Calu3 (cell line): Measurements from ENCODE around the gene DNM1L. TPM values are rescaled to one million over a fixed set of nuclear protein-coding genes. Genes with fewer than 3 reads are reported as not detected.
"Not testable (repeated sequence)": the region's sequence is repeated elsewhere in the genome, so short reads cannot be mapped to it uniquely, and the experiment has no call there.

Source experiments
- BruUV-seq: library from RNA; stranded (reverse); fragments of 400-500 nt; replicated peaks from 2 replicates; lab custom pipeline; 2021; lab: Mats Ljungman, UMichigan
- CTCF ChIA-PET: fragments of 300-600 bp; sonication (Branson Sonifier 250); formaldehyde crosslinking; loops from one replicate; lab custom pipeline; 2022; ENCODE audit warnings: antibody characterized with exemption; lab: Charles Lee
- DNase-seq: peaks from one replicate; pipeline ENCODE4 v3.0.0; 2022
- H3K27ac Mint-ChIP-seq: one replicate; pipeline ENCODE4 v1.8.0; 2022; ENCODE audit warnings: mixed read lengths; ENCODE audit not compliant: unreplicated experiment
- H3K27me3 Mint-ChIP-seq: one replicate; pipeline ENCODE4 v1.8.0; 2022; ENCODE audit warnings: mixed read lengths; ENCODE audit not compliant: unreplicated experiment
- H3K36me3 Mint-ChIP-seq: one replicate; pipeline ENCODE4 v1.8.0; 2022; ENCODE audit warnings: mild to moderate bottlenecking, moderate library complexity, mixed read lengths; ENCODE audit not compliant: insufficient read depth, unreplicated experiment
- H3K4me1 Mint-ChIP-seq: one replicate; pipeline ENCODE4 v1.8.0; 2022; ENCODE audit warnings: mild to moderate bottlenecking, low read depth, mixed read lengths; ENCODE audit not compliant: unreplicated experiment
- H3K4me3 Mint-ChIP-seq: one replicate; pipeline ENCODE4 v1.8.0; 2022; ENCODE audit warnings: mild to moderate bottlenecking, low read depth, moderate library complexity, mixed read lengths; ENCODE audit not compliant: unreplicated experiment
- H3K9me3 Mint-ChIP-seq: one replicate; pipeline ENCODE4 v1.8.0; 2022; ENCODE audit warnings: low read depth, mixed read lengths; ENCODE audit not compliant: unreplicated experiment
- CTCF ChIP-seq: fragments of 200-600 bp; IDR thresholded peaks from one replicate; pipeline ENCODE4 v1.8.0; 2022; ENCODE audit warnings: antibody characterized with exemption; ENCODE audit not compliant: unreplicated experiment
- intact Hi-C: fragments of 100-400 bp; cut with micrococcal nuclease; formaldehyde crosslinking; loops from one replicate; pipeline ENCODE4 v1.10.0; 2022; ENCODE audit not compliant: unreplicated experiment
- total RNA-seq: library from RNA; stranded (reverse); gene quantifications from 2 replicates; pipeline ENCODE4 v1.2.3, GENCODE V29; 2022

The DNM1L gene
- total RNA-seq, 1 experiment from 2014 or later: 77.3 TPM

- Mint-ChIP-seq H3K27me3 (no peaks in the 10 kb centered on the region), H3K4me3 (no peak overlapping the region), H3K36me3 (no peaks in the 10 kb centered on the region), H3K27ac (no peak overlapping the region), H3K9me3 (peaks cover 3% of the 10 kb centered on the region), H3K4me1 (no peaks in the 10 kb centered on the region)
- TF ChIP-seq CTCF: no peak
- CTCF ChIA-PET: no interaction called here
- intact Hi-C loops: no loop called here
- no peak for DNase-seq
- BruUV-seq: no TSS peak
Measured at GRCh38 chr12:32693036-32693435, 13.9 kb downstream of the DNM1L start.

GRCh38 chr12:32695787-32696186 lies 16.7 kb downstream of the DNM1L start:
- Mint-ChIP-seq H3K4me1 (no peaks in the 10 kb centered on the region), H3K27ac (no peak overlapping the region), H3K4me3 (no peak overlapping the region), H3K27me3 (no peaks in the 10 kb centered on the region), H3K36me3 (no peaks in the 10 kb centered on the region), H3K9me3 (peaks cover 3% of the 10 kb centered on the region)
- no peak for DNase-seq
- intact Hi-C loops: no loop called here
- no peak for TF ChIP-seq CTCF
- no TSS peak for BruUV-seq
- CTCF ChIA-PET: no interaction called here

GRCh38 chr12:32697445-32697844 lies 18.3 kb downstream of the DNM1L start:
- no TSS peak for BruUV-seq
- Mint-ChIP-seq H3K4me1 (no peaks in the 10 kb centered on the region), H3K4me3 (no peak overlapping the region), H3K27ac (no peak overlapping the region), H3K9me3 (peaks cover 3% of the 10 kb centered on the region), H3K27me3 (no peaks in the 10 kb centered on the region), H3K36me3 (peaks cover 6% of the 10 kb centered on the region)
- CTCF ChIA-PET: interaction anchor here (0.6 kb wide), 1 partner anchor 91 kb away, joined by 6 read pairs; no protein-coding TSS in a partner anchor
- intact Hi-C loops: no loop called here
- no peak for TF ChIP-seq CTCF
- no peak for DNase-seq

- Mint-ChIP-seq H3K4me1 (no peaks in the 10 kb centered on the region), H3K36me3 (peaks cover 12% of the 10 kb centered on the region), H3K27ac (no peak overlapping the region), H3K4me3 (no peak overlapping the region), H3K9me3 (peaks cover 3% of the 10 kb centered on the region), H3K27me3 (no peaks in the 10 kb centered on the region)
- intact Hi-C loops: no loop called here
- CTCF ChIA-PET: no interaction called here
- no peak for DNase-seq
- no TSS peak for BruUV-seq
- no peak for TF ChIP-seq CTCF
Measured at GRCh38 chr12:32698285-32698684, 19.2 kb downstream of the DNM1L start.

- H3K4me3 Mint-ChIP-seq, intact Hi-C loops, H3K4me1 Mint-ChIP-seq, DNase-seq, H3K9me3 Mint-ChIP-seq, CTCF ChIA-PET, H3K27me3 Mint-ChIP-seq, H3K27ac Mint-ChIP-seq, BruUV-seq: not testable (repeated sequence)
- peaks cover 12% of the 10 kb centered on the region for H3K36me3 Mint-ChIP-seq
Measured at GRCh38 chr12:32699437-32699836, 20.3 kb downstream of the DNM1L start.
